Gastroesophageal sphincter (tissue), 4 donors: ENCODE data around the gene NKD1. TPM values are rescaled to one million over a fixed set of nuclear protein-coding genes. Genes with fewer than 3 reads are reported as not detected.
A peak's percentile ranks its signal among the peaks of the same experiment; 100 is the strongest.

Source experiments
- ATAC-seq: fragments of 150-250 bp; one replicate; pipeline ENCODE4 v1.9.1; 2016; ENCODE audit warnings: mild to moderate bottlenecking, moderate library complexity
- H3K27ac ChIP-seq, 4 donors: fragments of 200-600 bp; sonication (generic) in 3 of 4; 1 replicate in 3 of 4; 2 replicates in 1 of 4; pipeline ENCODE4 v1.5.1; 2016 to 2019
- H3K27me3 ChIP-seq: fragments of 200-600 bp; sonication (generic); one replicate; pipeline ENCODE4 v1.5.1; 2019
- H3K36me3 ChIP-seq, 2 donors: fragments of 200-600 bp; sonication (generic); one replicate each; pipeline ENCODE4 v1.5.1; 2019; ENCODE audit warnings: control low read depth in 1 of 2
- H3K4me1 ChIP-seq, 3 donors: fragments of 200-600 bp; sonication (generic); 1 replicate in 2 of 3; 2 replicates in 1 of 3; pipeline ENCODE4 v1.5.1; 2016 to 2019; ENCODE audit warnings: control low read depth in 2 of 3
- H3K4me3 ChIP-seq, 2 donors: fragments of 200-600 bp; sonication (generic); one replicate each; pipeline ENCODE4 v1.5.1; 2019; ENCODE audit warnings: mild to moderate bottlenecking in 1 of 2, moderate library complexity in 1 of 2
- H3K9me3 ChIP-seq, 3 donors: fragments of 200-600 bp; sonication (generic); one replicate each; pipeline ENCODE4 v1.5.1; 2017 to 2019; ENCODE audit warnings: control low read depth in 2 of 3
- CTCF ChIP-seq, 4 experiments: fragments of 200-600 bp in 2 of 4; fragments of 450-650 bp in 2 of 4; sonication (generic) in 1 of 4; IDR thresholded peaks; one replicate each; pipeline ENCODE4 v1.5.1; 2017 to 2019; ENCODE audit warnings: antibody characterized with exemption in 4 of 4, mild to moderate bottlenecking in 2 of 4, moderate library complexity in 2 of 4
- EP300 ChIP-seq: sonication (generic); formaldehyde crosslinking; IDR thresholded peaks from one replicate; pipeline ENCODE4 v1.6.1; 2017; ENCODE audit warnings: antibody characterized with exemption, mild to moderate bottlenecking
- POLR2A ChIP-seq, 2 donors: fragments of 450-650 bp; IDR thresholded peaks; one replicate each; pipeline ENCODE4 v1.6.1; 2017; ENCODE audit warnings: antibody characterized with exemption in 2 of 2, mild to moderate bottlenecking in 2 of 2, moderate library complexity in 1 of 2
- POLR2AphosphoS5 ChIP-seq: sonication (generic); formaldehyde crosslinking; IDR thresholded peaks from one replicate; pipeline ENCODE4 v1.6.1; 2017; ENCODE audit warnings: antibody characterized with exemption
- WGBS, 2 donors: methylation state at CpG; one replicate each; pipeline ENCODE4 v1.1.5; 2018; ENCODE audit warnings: low coverage in 1 of 2; 5-methylcytosine and 5-hydroxymethylcytosine counted together
- total RNA-seq, 4 donors: library from RNA; depleted of rRNA; stranded (reverse); fragments of >200 nt; gene quantifications; one replicate each; pipeline ENCODE4 v1.1.0, GENCODE V29; 2016

NKD1 gene
- total RNA-seq, 4 donors from 2014 or later: 27.7 to 69.2 (median 48.7) TPM

DNA sequence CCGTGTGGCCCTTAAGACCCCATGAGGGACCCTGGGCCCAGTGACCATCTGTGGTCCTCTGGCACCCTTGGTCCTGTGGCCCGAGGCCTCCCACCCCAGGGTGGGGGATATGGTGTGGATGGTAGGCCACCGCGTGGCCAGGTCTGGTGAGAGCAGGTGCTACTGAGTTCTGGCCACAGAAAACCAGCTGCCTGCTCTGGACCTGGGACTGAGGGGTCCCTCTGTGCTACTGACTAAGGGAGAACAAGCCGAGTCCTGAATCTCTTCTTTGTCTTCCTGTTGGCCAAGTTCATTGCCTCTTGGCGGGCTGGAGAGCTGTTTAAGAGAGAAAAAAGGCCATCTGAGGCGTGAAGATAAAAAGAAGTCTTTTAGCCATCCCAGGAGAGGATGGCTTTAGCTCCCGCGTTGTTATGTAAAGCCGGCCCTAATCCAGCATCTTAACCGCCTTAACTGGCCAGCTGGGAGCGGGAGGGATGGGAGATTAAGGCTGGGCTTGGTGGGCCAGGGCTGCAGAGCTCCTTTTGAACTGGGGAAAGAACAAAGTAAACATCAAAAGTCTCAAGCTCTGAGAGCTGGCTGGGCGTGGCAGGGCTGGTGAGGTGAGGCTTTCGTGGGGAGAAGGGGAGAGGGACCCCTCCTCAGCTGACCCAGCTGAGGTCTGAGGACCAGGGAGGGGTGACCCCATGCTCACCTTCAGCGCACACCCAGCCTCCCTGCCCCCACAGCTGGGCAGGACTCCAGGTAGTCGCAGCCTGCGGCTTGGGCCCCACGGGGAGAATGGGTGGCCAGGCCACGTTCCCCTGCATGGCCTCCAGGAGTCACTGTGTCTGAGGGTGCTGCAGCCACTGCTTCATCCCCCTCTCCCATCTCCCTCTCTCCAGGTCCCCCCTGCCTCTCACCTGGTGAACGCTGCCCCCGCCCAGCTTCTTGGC lies 62.4 kb downstream of the NKD1 start:
- 31 to 38% methylated on average over 11 of the region's 21 CpGs for WGBS, 2 donors
- no peak overlapping the region for H3K4me3 ChIP-seq
- no peaks in the 10 kb centered on the region for H3K9me3 ChIP-seq
- H3K36me3 ChIP-seq: no peaks in the 10 kb centered on the region
- H3K4me1 ChIP-seq: peaks cover 10 to 100% (median 23%) of the 10 kb centered on the region in 3 donors
- ATAC-seq: no peak
- H3K27ac ChIP-seq: peak overlapping the region; percentile 19 to 96 (median 90)
- H3K27me3 ChIP-seq: no peaks in the 10 kb centered on the region
- TF ChIP-seq CTCF (IDR thresholded peaks at IDR 0.05) (peak in 3 of 4 experiments; percentile 14 to 22 (median 15)), POLR2A (IDR thresholded peaks at IDR 0.05) (no peak)

DNA sequence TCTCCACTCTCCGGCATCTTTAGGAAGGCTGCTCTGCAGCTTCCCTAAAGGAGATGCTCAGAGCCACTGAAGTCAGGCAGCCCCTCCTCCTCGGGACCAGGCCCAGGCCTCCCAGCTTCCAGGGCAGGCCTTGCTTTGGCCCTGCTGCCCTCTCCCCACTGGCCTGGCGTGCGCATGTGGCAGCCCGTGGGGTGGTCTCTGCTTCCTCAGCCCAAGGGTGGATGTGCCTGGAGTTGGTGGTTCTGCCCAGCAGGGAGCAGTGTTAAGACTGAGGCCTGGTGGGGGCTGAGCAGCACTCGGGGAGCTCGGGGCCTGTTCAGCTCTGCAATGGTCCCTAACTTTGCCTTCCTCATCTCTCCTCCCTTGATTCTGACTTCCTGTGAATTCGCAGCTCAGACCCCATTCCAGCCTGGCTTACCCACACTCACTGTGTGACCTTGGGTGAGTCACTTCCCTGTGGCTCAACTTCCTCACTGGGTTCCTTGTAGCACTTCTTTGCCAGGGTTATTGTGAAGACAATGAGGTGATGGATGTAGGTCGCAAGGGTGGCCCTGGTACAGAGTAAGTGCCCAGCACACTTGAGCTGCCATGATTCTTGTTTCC lies 63.2 kb downstream of the NKD1 start:
- Histone ChIP-seq H3K4me3 (no peak overlapping the region), H3K27ac (peak overlapping the region; percentile 10 to 96 (median 90)), H3K9me3 (no peaks in the 10 kb centered on the region), H3K36me3 (no peaks in the 10 kb centered on the region), H3K27me3 (no peaks in the 10 kb centered on the region), H3K4me1 (peaks cover 10 to 100% (median 28%) of the 10 kb centered on the region in 3 donors)
- no peak for TF ChIP-seq EP300
- no peak for TF ChIP-seq POLR2A (IDR thresholded peaks at IDR 0.05)
- no peak for TF ChIP-seq CTCF (IDR thresholded peaks at IDR 0.05)
- no peak for TF ChIP-seq POLR2AphosphoS5
- no peak for ATAC-seq
- 71 to 80% methylated on average over 1 to 2 of the region's 9 CpGs for WGBS, 2 donors

DNA sequence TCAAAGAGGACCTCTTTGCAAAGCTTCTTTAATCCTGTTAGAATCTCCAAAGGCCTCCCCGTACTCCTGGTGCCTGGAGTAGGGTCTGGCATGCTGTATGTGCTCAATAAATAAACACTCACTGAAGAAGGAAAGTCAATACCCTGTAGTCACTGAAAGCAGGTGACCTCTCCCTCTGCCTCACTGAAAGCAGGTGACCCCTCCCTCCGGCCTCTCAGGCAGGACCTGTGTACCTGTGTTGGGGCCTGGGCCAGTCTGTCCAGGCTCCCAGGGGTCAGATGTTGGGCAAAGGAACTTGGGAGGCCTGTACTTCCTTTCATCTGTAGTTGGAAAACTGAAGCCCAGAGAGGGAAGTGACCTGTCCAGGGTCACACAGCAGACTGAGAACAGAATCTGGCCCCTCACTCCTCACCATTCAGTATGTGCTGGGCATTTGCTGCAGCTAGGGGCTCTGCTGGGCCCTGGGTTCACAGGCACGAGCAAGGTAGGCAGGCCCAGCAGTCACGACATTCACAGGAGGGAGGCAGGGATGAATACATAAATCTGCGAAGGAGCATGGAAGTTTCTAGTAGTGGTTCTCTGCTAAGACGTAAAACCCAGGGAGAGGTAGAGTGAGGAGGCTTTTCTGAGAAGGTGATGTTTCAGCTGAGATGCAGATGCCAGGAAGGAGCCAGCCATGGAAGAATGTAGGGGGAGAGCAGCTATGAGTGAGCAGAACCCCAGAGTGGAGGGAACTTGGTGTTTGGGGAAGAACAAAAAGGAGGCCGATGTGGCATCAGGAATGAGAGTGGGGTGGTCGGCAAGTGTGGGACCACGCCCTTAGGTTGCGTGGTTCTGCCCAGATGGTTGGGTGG lies 64.0 kb downstream of the NKD1 start:
- Histone ChIP-seq H3K27ac (peak overlapping the region; percentile 61 to 96 (median 90)), H3K36me3 (no peaks in the 10 kb centered on the region), H3K9me3 (no peaks in the 10 kb centered on the region), H3K4me3 (no peak overlapping the region), H3K4me1 (peaks cover 14 to 100% (median 36%) of the 10 kb centered on the region in 3 donors), H3K27me3 (no peaks in the 10 kb centered on the region)
- no peak for ATAC-seq
- WGBS, 2 donors: 87 to 89% methylated on average over 7 of the region's 10 CpGs
- TF ChIP-seq POLR2AphosphoS5: no peak

GRCh38 chr16:50612849-50613198 lies 64.6 kb downstream of the NKD1 start:
- Histone ChIP-seq H3K4me1 (peaks cover 14 to 100% (median 38%) of the 10 kb centered on the region in 3 donors), H3K27ac (peak overlapping the region; percentile 61 to 96 (median 90)), H3K9me3 (no peaks in the 10 kb centered on the region), H3K4me3 (no peak overlapping the region), H3K36me3 (no peaks in the 10 kb centered on the region), H3K27me3 (no peaks in the 10 kb centered on the region)
- 78 to 87% methylated on average over 6 of the region's 6 CpGs for WGBS, 2 donors
- no peak for ATAC-seq
- TF ChIP-seq POLR2AphosphoS5 (no peak), EP300 (no peak), CTCF (IDR thresholded peaks at IDR 0.05) (no peak), POLR2A (IDR thresholded peaks at IDR 0.05) (no peak)
